ENCODE measurements around the gene HM13. TPM values are rescaled to one million over a fixed set of nuclear protein-coding genes. Genes with fewer than 3 reads are reported as not detected.

Gene HM13
- total RNA-seq, 6 experiments from 2014 or later: 265 to 332 (median 284) TPM

- TF ChIP-seq, protein P1, sequence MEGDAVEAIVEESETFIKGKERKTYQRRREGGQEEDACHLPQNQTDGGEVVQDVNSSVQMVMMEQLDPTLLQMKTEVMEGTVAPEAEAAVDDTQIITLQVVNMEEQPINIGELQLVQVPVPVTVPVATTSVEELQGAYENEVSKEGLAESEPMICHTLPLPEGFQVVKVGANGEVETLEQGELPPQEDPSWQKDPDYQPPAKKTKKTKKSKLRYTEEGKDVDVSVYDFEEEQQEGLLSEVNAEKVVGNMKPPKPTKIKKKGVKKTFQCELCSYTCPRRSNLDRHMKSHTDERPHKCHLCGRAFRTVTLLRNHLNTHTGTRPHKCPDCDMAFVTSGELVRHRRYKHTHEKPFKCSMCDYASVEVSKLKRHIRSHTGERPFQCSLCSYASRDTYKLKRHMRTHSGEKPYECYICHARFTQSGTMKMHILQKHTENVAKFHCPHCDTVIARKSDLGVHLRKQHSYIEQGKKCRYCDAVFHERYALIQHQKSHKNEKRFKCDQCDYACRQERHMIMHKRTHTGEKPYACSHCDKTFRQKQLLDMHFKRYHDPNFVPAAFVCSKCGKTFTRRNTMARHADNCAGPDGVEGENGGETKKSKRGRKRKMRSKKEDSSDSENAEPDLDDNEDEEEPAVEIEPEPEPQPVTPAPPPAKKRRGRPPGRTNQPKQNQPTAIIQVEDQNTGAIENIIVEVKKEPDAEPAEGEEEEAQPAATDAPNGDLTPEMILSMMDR (IDR thresholded peaks at IDR 0.05): no peak
- Mint-ChIP-seq H3K27ac (no peak overlapping the region), H3K4me1 (ENCODE audit: low read depth) (peaks cover 9% of the 10 kb centered on the region), H3K4me3 (no peak overlapping the region), H3K36me3 (ENCODE audit: low read depth) (peaks cover 6% of the 10 kb centered on the region), H3K9me3 (peaks cover 7% of the 10 kb centered on the region), H3K27me3 (ENCODE audit: insufficient read depth) (peaks cover 11% of the 10 kb centered on the region)
- DNase-seq: no peak
Observed at GRCh38 chr20:31508517-31509244, 5.6 kb upstream of the HM13 start.

DNA sequence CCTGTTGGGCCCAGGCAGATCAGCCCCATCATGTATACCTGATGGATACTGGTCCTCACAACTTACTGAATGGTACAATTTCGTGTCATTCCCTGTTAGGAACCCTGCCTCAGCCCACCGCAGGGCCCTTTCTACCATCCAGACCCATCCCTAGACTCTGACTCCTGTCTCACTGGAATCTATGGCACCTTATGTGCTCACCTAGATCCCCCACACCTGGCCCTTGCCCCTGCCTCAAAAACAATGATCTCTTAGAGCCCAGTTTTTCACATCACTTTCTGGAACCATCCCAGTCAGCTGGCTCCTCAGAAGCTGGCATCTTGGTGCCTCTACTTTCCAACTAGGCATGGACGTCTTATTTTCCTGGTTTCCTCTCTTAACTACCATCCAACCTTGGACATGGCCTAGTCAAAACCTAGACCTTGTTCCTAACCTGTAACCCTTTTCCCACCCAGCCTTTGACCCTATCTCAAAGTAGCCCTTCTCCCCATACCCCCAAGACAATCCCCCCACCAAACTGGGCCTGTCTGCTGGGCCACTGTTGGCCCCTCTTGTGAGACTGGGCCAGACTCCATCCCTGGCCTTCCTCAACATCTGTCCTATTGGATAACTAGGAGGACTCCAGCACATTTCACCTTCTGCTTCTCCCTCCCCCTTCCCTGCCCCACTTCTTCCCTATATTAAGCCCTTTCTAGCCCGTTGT is 981 bp downstream of the HM13 start:
- no peak for DNase-seq
- Mint-ChIP-seq H3K27me3 (ENCODE audit: insufficient read depth) (no peaks in the 10 kb centered on the region; the same call in 1 of the 2 replicates), H3K36me3 (ENCODE audit: low read depth) (peaks cover 6% of the 10 kb centered on the region), H3K9me3 (no peaks in the 10 kb centered on the region), H3K4me3 (no peak overlapping the region), H3K4me1 (ENCODE audit: low read depth) (peaks cover 10% of the 10 kb centered on the region), H3K27ac (no peak overlapping the region)
- TF ChIP-seq, protein P1 (IDR thresholded peaks at IDR 0.05): no peak

DNA sequence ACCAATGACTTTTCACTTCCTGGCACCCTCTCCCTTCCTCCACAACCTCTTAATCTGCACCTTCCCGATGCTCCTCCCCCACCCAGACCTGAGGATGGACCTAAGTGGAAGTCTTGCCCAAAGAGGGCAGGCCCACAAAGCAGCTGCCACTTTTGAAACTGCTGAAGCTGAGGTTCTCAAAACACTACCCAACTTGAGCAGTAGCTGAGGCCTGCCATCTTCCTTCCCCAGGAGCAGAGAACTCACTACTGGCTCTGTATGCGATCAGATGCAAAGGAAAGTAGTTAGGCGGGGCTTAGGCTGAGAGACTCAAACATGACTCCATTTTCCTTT is 1.5 kb downstream of the HM13 start:
- Mint-ChIP-seq H3K4me3 (no peak overlapping the region), H3K27ac (no peak overlapping the region), H3K36me3 (ENCODE audit: low read depth) (peaks cover 6% of the 10 kb centered on the region), H3K4me1 (ENCODE audit: low read depth) (peaks cover 15% of the 10 kb centered on the region), H3K9me3 (no peaks in the 10 kb centered on the region), H3K27me3 (ENCODE audit: insufficient read depth) (no peaks in the 10 kb centered on the region)
- DNase-seq: no peak
- TF ChIP-seq, protein P1 (IDR thresholded peaks at IDR 0.05): no peak

- H3K4me1 Mint-ChIP-seq (ENCODE audit: low read depth): peaks cover 20% of the 10 kb centered on the region
- no peak for DNase-seq
Observed at GRCh38 chr20:31516166-31516565, 1.9 kb downstream of the HM13 start.

DNA sequence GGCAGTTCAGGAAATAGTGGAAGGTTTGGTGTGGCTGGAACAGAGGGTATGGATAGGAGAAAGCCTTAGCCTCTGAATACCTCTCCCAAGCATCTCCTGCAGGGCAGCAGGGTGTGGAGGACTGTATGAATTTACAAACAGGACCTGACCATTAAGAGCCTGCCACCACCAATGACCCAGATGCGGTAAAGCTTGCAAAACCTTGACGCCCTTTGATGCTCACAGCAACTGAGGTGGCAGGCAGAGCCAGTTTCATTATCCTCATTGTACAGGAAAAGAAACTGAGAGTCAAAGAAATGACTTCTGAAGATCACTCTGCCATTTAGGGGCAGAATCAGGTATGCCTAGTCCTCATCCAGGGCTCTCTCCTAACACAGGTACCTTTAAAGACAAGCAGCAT is 2.4 kb downstream of the HM13 start:
- TF ChIP-seq, protein P1 (IDR thresholded peaks at IDR 0.05): no peak
- peaks cover 24% of the 10 kb centered on the region for H3K4me1 Mint-ChIP-seq (ENCODE audit: low read depth)
- no peaks in the 10 kb centered on the region for H3K9me3 Mint-ChIP-seq
- no peak overlapping the region for H3K27ac Mint-ChIP-seq
- H3K27me3 Mint-ChIP-seq (ENCODE audit: insufficient read depth): no peaks in the 10 kb centered on the region
- no peak for DNase-seq
- H3K36me3 Mint-ChIP-seq (ENCODE audit: low read depth): peaks cover 12% of the 10 kb centered on the region
- H3K4me3 Mint-ChIP-seq: no peak overlapping the region

More at GRCh38 chr20:31516166-31516565, 1.9 kb downstream of the HM13 start:
- TF ChIP-seq, protein P1 (IDR thresholded peaks at IDR 0.05): no peak
- Mint-ChIP-seq H3K27ac (no peak overlapping the region), H3K27me3 (ENCODE audit: insufficient read depth) (no peaks in the 10 kb centered on the region), H3K9me3 (no peaks in the 10 kb centered on the region), H3K4me3 (no peak overlapping the region), H3K36me3 (ENCODE audit: low read depth) (peaks cover 10% of the 10 kb centered on the region)
